ENCODE data around the gene CDHR3. TPM values are rescaled to one million over a fixed set of nuclear protein-coding genes. Genes with fewer than 3 reads are reported as not detected.

The CDHR3 gene
- total RNA-seq, 1 donor from 2014 or later, result 0.75 TPM

DNA sequence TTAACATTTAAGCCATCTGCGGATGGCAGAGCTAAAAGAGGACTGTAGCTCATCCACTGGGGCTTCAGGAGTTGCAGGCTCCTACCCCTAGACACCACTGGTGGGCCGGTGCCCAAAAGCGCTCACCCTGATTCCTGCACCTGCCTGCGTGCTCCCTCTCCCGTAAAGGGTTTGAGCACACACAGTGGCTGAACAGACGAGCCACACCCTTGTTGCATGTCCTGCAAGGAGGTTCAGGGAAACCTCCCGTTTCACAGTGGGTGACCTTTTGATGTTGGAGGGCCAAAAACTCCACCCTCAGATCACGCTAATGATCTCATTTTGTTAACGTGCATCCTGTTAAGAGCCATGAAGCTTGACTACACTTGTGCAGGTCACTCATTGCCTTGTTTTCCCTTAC lies 111.2 kb downstream of the CDHR3 start:
- H3K4me1 Mint-ChIP-seq, result peaks cover 98% of the 10 kb centered on the region
- H3K27me3 Mint-ChIP-seq, result no peaks in the 10 kb centered on the region
- no peaks in the 10 kb centered on the region for H3K9me3 Mint-ChIP-seq
- H3K4me3 Mint-ChIP-seq, result peak overlapping the region; percentile 58
- TF ChIP-seq, protein P1, sequence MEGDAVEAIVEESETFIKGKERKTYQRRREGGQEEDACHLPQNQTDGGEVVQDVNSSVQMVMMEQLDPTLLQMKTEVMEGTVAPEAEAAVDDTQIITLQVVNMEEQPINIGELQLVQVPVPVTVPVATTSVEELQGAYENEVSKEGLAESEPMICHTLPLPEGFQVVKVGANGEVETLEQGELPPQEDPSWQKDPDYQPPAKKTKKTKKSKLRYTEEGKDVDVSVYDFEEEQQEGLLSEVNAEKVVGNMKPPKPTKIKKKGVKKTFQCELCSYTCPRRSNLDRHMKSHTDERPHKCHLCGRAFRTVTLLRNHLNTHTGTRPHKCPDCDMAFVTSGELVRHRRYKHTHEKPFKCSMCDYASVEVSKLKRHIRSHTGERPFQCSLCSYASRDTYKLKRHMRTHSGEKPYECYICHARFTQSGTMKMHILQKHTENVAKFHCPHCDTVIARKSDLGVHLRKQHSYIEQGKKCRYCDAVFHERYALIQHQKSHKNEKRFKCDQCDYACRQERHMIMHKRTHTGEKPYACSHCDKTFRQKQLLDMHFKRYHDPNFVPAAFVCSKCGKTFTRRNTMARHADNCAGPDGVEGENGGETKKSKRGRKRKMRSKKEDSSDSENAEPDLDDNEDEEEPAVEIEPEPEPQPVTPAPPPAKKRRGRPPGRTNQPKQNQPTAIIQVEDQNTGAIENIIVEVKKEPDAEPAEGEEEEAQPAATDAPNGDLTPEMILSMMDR (IDR thresholded peaks at IDR 0.05), result no peak
- ATAC-seq (ENCODE audit: low read depth) (peak; percentile 5), DNase-seq (no peak)
- H3K36me3 Mint-ChIP-seq (ENCODE audit: low read depth), result no peaks in the 10 kb centered on the region
- peak overlapping the region; percentile 98 for H3K27ac Mint-ChIP-seq
- intact Hi-C loops (cut with micrococcal nuclease), result loop anchor here (5.0 to 10.0 kb wide), 2 partner anchors 1132 to 1561 kb away; no protein-coding TSS in a partner anchor
- ChIA-PET CTCF (interaction anchor here (1.2 to 14.1 kb wide), 4 partner anchors 15 to 79 kb away, joined by 4 to 152 read pairs (median 16); no protein-coding TSS in a partner anchor), POLR2A (interaction anchor here (1.0 to 12.3 kb wide), 10 partner anchors 9 to 1060 kb away, joined by 3 to 402 read pairs (median 6); partner anchors contain the start of genes KMT2E and SYPL1)

DNA sequence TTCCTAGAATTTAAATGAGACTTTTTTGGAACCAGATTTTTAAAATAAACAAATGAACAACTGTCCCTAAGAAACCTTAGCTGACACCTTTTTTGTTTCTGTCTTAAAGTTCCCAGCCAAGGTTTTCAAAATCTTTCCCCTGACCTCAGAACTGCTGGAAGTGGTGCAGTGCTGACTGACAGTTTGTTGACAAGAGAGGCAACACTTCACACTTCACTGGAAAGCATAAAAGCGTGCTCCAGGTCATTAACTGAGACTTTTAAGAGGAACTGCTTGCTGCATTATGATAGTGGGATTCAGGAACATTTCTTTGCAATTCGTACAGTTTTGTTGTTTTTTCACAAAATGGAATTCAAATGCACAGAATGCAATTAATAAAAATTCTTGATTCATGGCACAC lies 112.9 kb downstream of the CDHR3 start:
- POLR2A ChIA-PET, result interaction anchor here (1.8 to 12.3 kb wide), 5 partner anchors 10 to 35 kb away, joined by 14 to 402 read pairs (median 199); partner anchors contain the start of gene SYPL1
- Mint-ChIP-seq H3K27ac (peak overlapping the region; percentile 77), H3K4me3 (peak overlapping the region; percentile 56), H3K9me3 (no peaks in the 10 kb centered on the region), H3K27me3 (no peaks in the 10 kb centered on the region), H3K4me1 (peaks cover 97% of the 10 kb centered on the region), H3K36me3 (ENCODE audit: low read depth) (no peaks in the 10 kb centered on the region)
- intact Hi-C loops (cut with micrococcal nuclease), result loop anchor here (1.0 to 10.0 kb wide), 2 partner anchors 8 to 1559 kb away; no protein-coding TSS in a partner anchor
- DNase-seq (no peak), ATAC-seq (ENCODE audit: low read depth) (no peak)
- TF ChIP-seq, protein P1 (IDR thresholded peaks at IDR 0.05), result no peak
- CTCF ChIA-PET, result interaction anchor here (1.7 to 14.1 kb wide), 2 partner anchors 16 to 78 kb away, joined by 7 to 152 read pairs; no protein-coding TSS in a partner anchor

DNA sequence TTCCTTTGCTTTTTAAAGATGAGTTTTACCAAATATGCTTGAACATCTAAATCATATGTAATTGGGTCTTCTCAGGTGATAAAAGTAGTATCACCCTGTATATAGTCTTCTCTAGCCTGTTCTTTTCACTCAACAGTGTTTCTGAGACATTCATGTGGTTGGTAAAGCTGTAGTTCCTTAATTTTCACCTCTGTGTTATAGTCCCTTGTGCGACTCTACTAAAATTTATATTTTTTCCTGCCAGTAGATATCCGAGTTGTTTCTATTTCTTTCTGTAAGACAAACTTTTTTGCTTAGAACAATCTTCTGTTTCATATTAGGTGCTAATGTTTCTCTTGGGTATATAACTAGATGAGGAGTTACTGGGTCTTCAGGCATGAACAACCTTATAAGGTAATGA lies 113.5 kb downstream of the CDHR3 start:
- Mint-ChIP-seq H3K27me3 (no peaks in the 10 kb centered on the region), H3K27ac (peak overlapping the region; percentile 77), H3K36me3 (ENCODE audit: low read depth) (no peaks in the 10 kb centered on the region), H3K4me3 (peak overlapping the region; percentile 56), H3K9me3 (no peaks in the 10 kb centered on the region), H3K4me1 (peaks cover 93% of the 10 kb centered on the region)
- CTCF ChIA-PET, result interaction anchor here (0.6 to 14.1 kb wide), 3 partner anchors 12 to 77 kb away, joined by 3 to 152 read pairs (median 7); no protein-coding TSS in a partner anchor
- DNase-seq (no peak), ATAC-seq (ENCODE audit: low read depth) (no peak)
- TF ChIP-seq, protein P1 (IDR thresholded peaks at IDR 0.05), result no peak
- POLR2A ChIA-PET, result interaction anchor here (0.6 to 12.3 kb wide), 5 partner anchors 9 to 34 kb away, joined by 3 to 250 read pairs (median 16); partner anchors contain the start of gene SYPL1
- intact Hi-C loops (cut with micrococcal nuclease), result loop anchor here (1.0 to 10.0 kb wide), 2 partner anchors 8 to 1558 kb away; no protein-coding TSS in a partner anchor

DNA sequence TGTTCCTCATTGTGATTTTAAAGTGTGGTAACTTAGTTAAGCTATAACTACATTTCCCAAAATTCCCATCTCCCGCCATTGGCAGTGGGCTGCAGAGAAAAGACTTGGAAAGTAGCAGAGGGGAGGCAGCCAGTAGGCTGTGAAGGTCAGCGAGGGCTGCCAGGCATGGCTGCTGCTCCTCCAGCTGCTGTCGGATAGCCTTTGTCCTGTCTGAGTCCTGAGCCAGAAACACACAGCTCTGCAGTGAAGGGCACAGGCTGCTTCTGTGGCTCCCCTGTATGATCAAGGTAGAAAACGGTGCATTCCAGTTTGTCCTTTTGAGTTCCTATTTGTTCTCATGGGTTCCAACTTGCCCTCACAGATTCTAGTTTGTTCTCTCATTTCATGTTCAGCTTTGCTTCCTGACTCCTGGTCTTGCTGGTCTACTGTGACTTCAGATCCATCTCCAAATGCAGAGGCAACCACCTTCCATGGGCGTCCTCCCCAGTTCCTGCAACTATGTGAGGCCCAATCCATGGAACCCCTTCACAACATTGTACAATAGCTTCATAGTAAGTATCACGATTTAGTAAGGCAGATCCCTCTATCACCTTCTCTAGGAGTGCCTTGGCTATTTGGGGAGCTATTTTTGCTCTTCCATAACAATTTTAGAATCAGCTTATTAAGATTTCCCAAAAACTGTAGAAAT lies 117.4 kb downstream of the CDHR3 start:
- ChIA-PET CTCF (interaction anchor here (0.9 to 14.1 kb wide), 3 partner anchors 8 to 21 kb away, joined by 4 to 152 read pairs (median 5); no protein-coding TSS in a partner anchor), POLR2A (interaction anchor here (0.6 to 11.9 kb wide), 12 partner anchors 8 to 272 kb away, joined by 3 to 199 read pairs (median 5); partner anchors contain the start of gene SYPL1)
- H3K36me3 Mint-ChIP-seq (ENCODE audit: low read depth), result peaks cover 2% of the 10 kb centered on the region
- TF ChIP-seq, protein P1 (IDR thresholded peaks at IDR 0.05), result no peak
- peaks cover 89% of the 10 kb centered on the region for H3K4me1 Mint-ChIP-seq
- peak overlapping the region; percentile 69 for H3K27ac Mint-ChIP-seq
- ATAC-seq (ENCODE audit: low read depth) (no peak), DNase-seq (no peak)
- no peak overlapping the region for H3K4me3 Mint-ChIP-seq
- H3K27me3 Mint-ChIP-seq, result no peaks in the 10 kb centered on the region
- H3K9me3 Mint-ChIP-seq, result no peaks in the 10 kb centered on the region
- intact Hi-C loops (cut with micrococcal nuclease), result loop anchor here (1.0 to 10.0 kb wide), 2 partner anchors 8 to 1084 kb away; partner anchors contain the start of gene HBP1
